H1 (cell line): ENCODE measurements around the gene ASL.

Source experiments
- MAX ChIP-seq: IDR thresholded peaks from 2 replicates; pipeline ENCODE4 v1.6.1; 2012; ENCODE audit warnings: inconsistent platforms
- TCF12 ChIP-seq: IDR thresholded peaks from 2 replicates; pipeline ENCODE4 v1.6.1; 2011; ENCODE audit warnings: low read depth, mild to moderate bottlenecking, low read length

GRCh38 chr7:66075590-66076461, at the start of gene ASL:
- TF ChIP-seq TCF12 (no peak), MAX (peak; percentile 64)
